Left ventricle myocardium superior (tissue), 1 donor: ENCODE results near the gene OR51I2. TPM values are rescaled to one million over a fixed set of nuclear protein-coding genes. Genes with fewer than 3 reads are reported as not detected.

Source experiments
- ATAC-seq: fragments of 200-7000 bp; cut with Tn5 transposase; one replicate; pipeline ENCODE4 v1.9.1; 2020; ENCODE audit warnings: mild to moderate bottlenecking, moderate library complexity
- DNase-seq: peaks from one replicate; pipeline ENCODE4 v3.0.0-alpha.2; 2020
- intact Hi-C: fragments of 100-400 bp; cut with micrococcal nuclease; formaldehyde crosslinking; loops from one replicate; pipeline ENCODE4 v1.11.0; 2022
- total RNA-seq: library from RNA; stranded (reverse); fragmentation: NEBNext Ultra II Directional; extraction: Animal tissue kit (Norgen Biotek cat#: 25700); gene quantifications from one replicate; pipeline ENCODE4 v1.2.1, GENCODE V29; 2021
- donor health status: DM: no; HTN: yes; CAD: no; lungs with severe emphysema.

OR51I2 gene
- total RNA-seq, 1 donor from 2014 or later: not detected

DNA sequence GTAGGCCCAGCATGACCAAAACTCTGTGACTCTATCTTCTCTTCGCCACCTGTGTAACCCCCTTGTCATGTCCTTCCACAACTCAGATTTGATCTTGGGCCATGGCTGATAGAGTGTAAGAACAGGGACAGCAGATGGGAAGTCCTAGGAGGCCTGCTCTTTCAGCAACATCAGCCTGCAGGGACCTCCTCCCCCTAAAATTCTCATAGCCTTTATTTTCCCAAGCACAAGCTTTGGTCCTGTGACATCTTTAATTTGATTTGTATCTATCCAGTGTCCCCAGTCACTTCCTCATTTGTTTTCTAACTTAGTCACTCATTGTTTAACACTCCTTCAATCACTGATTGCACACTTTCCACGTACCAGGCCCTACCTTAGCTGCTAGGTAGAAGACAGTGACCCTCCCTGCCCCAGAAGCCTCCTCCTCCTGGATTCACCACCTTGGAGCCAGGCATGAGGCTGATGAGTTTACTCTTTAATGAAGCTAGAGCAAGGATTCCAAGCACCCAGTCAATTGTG, 55.3 kb downstream of the OR51I2 start:
- intact Hi-C loops: no loop called here
- DNase-seq: no peak
- no peak for ATAC-seq

DNA sequence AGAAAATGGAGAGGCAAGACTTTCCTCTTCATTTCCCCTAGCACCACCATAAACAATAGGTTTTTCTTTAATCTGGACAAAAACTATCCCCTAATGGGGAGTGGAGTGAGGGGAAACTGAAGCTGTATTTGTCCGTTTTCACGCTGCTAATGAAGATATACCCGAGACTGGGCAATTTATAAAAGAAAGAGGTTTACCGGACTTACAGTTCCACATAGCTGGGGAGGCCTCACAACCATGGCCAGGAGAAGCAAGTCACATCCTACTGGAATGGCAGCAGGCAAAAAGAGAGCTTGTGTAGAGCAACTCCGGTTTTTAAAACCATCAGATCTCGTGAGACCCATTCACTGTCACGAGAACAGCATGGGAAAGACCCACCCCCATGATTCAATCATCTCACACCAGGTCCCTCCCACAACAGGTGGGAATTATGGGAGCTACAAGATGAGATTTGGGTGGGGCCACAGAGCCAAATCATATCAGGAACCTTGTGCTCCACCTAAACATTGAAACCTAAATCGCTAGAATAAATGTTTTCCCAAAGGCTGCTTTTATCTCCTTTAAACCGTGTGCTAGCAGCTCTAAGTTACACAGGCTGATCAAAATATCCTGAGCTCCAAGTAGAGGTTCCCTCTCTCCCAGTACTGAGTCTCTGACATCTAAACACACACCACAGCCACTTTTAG, 56.4 kb downstream of the OR51I2 start:
- DNase-seq: no peak
- no peak for ATAC-seq
- intact Hi-C loops: no loop called here

Other genes with a start within 250 kb of the OR51I2 start
- gene OR51V1, start 248.6 kb upstream of the OR51I2 start, total RNA-seq: not detected
- gene HBB, start 222.3 kb upstream of the OR51I2 start, total RNA-seq: 61.2 TPM
- gene HBD, start 214.8 kb upstream of the OR51I2 start, total RNA-seq: not detected
- not detected for gene HBG1, start 199.5 kb upstream of the OR51I2 start, total RNA-seq
- not detected for gene HBG2, start 194.5 kb upstream of the OR51I2 start, total RNA-seq
- not detected for gene HBE1, start 179.4 kb upstream of the OR51I2 start, total RNA-seq
- gene OR51B4, start 147.4 kb upstream of the OR51I2 start, total RNA-seq: not detected
- not detected for gene OR51B2, start 125.0 kb upstream of the OR51I2 start, total RNA-seq
- gene OR51B5, start 105.8 kb upstream of the OR51I2 start, total RNA-seq: not detected
- not detected for gene OR51B6, start 97.8 kb upstream of the OR51I2 start, total RNA-seq
- not detected for gene OR51M1, start 65.5 kb upstream of the OR51I2 start, total RNA-seq
- not detected for gene OR51Q1, start 27.2 kb upstream of the OR51I2 start, total RNA-seq
- gene OR51I1, start 7.8 kb upstream of the OR51I2 start, total RNA-seq: not detected
- not detected for gene OR52D1, start 39.4 kb downstream of the OR51I2 start, total RNA-seq
- gene UBQLN3, start 60.6 kb downstream of the OR51I2 start, total RNA-seq: not detected
- 0.17 TPM for gene UBQLNL, start 67.4 kb downstream of the OR51I2 start, total RNA-seq
- not detected for gene OR52H1, start 99.2 kb downstream of the OR51I2 start, total RNA-seq
- gene OR52B6, start 131.6 kb downstream of the OR51I2 start, total RNA-seq: not detected
- 1.5 TPM for gene TRIM6, start 147.3 kb downstream of the OR51I2 start, total RNA-seq
- 1.6 TPM for gene TRIM34, start 175.7 kb downstream of the OR51I2 start, total RNA-seq
- 6.8 TPM for gene TRIM5, start 235.8 kb downstream of the OR51I2 start, total RNA-seq
- 19.2 TPM for gene TRIM22, start 240.5 kb downstream of the OR51I2 start, total RNA-seq